Fibroblast of skin of abdomen (primary cell): ENCODE results near the gene MYBPC1.

Source experiments
- DNase-seq: peaks from one replicate; pipeline ENCODE4 v3.0.0-alpha.2; 2013

Gene MYBPC1

GRCh38 chr12:101604132-101604531 lies 9.4 kb downstream of the MYBPC1 start:
- no peak for DNase-seq

GRCh38 chr12:101607894-101608293 lies 13.1 kb downstream of the MYBPC1 start:
- DNase-seq = no peak

- no peak for DNase-seq
These were observed 13.7 kb downstream of the MYBPC1 start for GRCh38 chr12:101608301-101609133.

- DNase-seq = no peak
These were observed 14.4 kb downstream of the MYBPC1 start for GRCh38 chr12:101609198-101609597.

- no peak for DNase-seq
These were observed 17.6 kb downstream of the MYBPC1 start for GRCh38 chr12:101612160-101612916.

GRCh38 chr12:101616027-101616494 lies 21.3 kb downstream of the MYBPC1 start:
- no peak for DNase-seq

- no peak for DNase-seq
These were observed 24.4 kb downstream of the MYBPC1 start for GRCh38 chr12:101619026-101619786.

- DNase-seq = no peak
These were observed 25.3 kb downstream of the MYBPC1 start for GRCh38 chr12:101619858-101620761.

- no peak for DNase-seq
These were observed 26.0 kb downstream of the MYBPC1 start for GRCh38 chr12:101620762-101621133.

GRCh38 chr12:101628676-101629075 lies 33.9 kb downstream of the MYBPC1 start:
- no peak for DNase-seq

- DNase-seq = no peak
These were observed 40.0 kb downstream of the MYBPC1 start for GRCh38 chr12:101634724-101635123.

GRCh38 chr12:101637936-101638335 lies 43.2 kb downstream of the MYBPC1 start:
- no peak for DNase-seq

- no peak for DNase-seq
These were observed 47.6 kb downstream of the MYBPC1 start for GRCh38 chr12:101642115-101643067.

- DNase-seq = no peak
These were observed 52.9 kb downstream of the MYBPC1 start for GRCh38 chr12:101647711-101648110.

GRCh38 chr12:101648195-101648594 lies 53.4 kb downstream of the MYBPC1 start:
- no peak for DNase-seq

- no peak for DNase-seq
These were observed 55.8 kb downstream of the MYBPC1 start for GRCh38 chr12:101650346-101651117.

GRCh38 chr12:101653030-101653429 lies 58.3 kb downstream of the MYBPC1 start:
- DNase-seq = no peak

GRCh38 chr12:101653503-101653902 lies 58.7 kb downstream of the MYBPC1 start:
- no peak for DNase-seq

- DNase-seq = no peak
These were observed 59.7 kb downstream of the MYBPC1 start for GRCh38 chr12:101654442-101654841.

- DNase-seq = no peak
These were observed 60.6 kb downstream of the MYBPC1 start for GRCh38 chr12:101655393-101655792.
